MCF 10A (cell line): Measurements from ENCODE around the gene NTM. TPM values are rescaled to one million over a fixed set of nuclear protein-coding genes. Genes with fewer than 3 reads are reported as not detected.

Experiments
- BruUV-seq: library from RNA; stranded (reverse); fragments of 400-500 nt; replicated peaks from 2 replicates; lab custom pipeline; 2021; lab: Mats Ljungman, UMichigan
- CTCF ChIA-PET: fragments of 300-600 bp; sonication (Branson Sonifier 250); formaldehyde crosslinking; extraction: SDS; loops from one replicate; lab custom pipeline; 2021; ENCODE audit warnings: antibody characterized with exemption, inconsistent platforms; lab: Yijun Ruan, JAX
- POLR2A ChIA-PET: fragments of 300-600, 350-650 bp; sonication (Branson Sonifier 250); formaldehyde crosslinking; extraction: SDS; loops from one replicate; lab custom pipeline; 2020; ENCODE audit warnings: antibody characterized with exemption, inconsistent platforms; lab: Yijun Ruan, JAX
- DNase-seq: peaks from one replicate; pipeline ENCODE4 v3.0.0-alpha.2; 2018; ENCODE audit not compliant: unreplicated experiment
- H3K27ac Mint-ChIP-seq: one replicate; pipeline ENCODE4 v1.8.0; 2022; ENCODE audit warnings: mild to moderate bottlenecking, low read depth, mixed read lengths; ENCODE audit not compliant: unreplicated experiment
- H3K27me3 Mint-ChIP-seq: one replicate; pipeline ENCODE4 v1.8.0; 2022; ENCODE audit warnings: mixed read lengths; ENCODE audit not compliant: insufficient read depth, unreplicated experiment
- H3K36me3 Mint-ChIP-seq: one replicate; pipeline ENCODE4 v1.8.0; 2022; ENCODE audit warnings: mild to moderate bottlenecking, moderate library complexity, mixed read lengths; ENCODE audit not compliant: insufficient read depth, unreplicated experiment
- H3K4me1 Mint-ChIP-seq: one replicate; pipeline ENCODE4 v1.8.0; 2022; ENCODE audit warnings: mixed read lengths; ENCODE audit not compliant: insufficient read depth, unreplicated experiment
- H3K4me3 Mint-ChIP-seq: one replicate; pipeline ENCODE4 v1.8.0; 2022; ENCODE audit warnings: mild to moderate bottlenecking, moderate library complexity, mixed read lengths; ENCODE audit not compliant: unreplicated experiment
- H3K9me3 Mint-ChIP-seq: one replicate; pipeline ENCODE4 v1.8.0; 2022; ENCODE audit warnings: mixed read lengths; ENCODE audit not compliant: unreplicated experiment
- intact Hi-C: fragments of 100-400 bp; cut with micrococcal nuclease; formaldehyde crosslinking; loops from 2 replicates; pipeline ENCODE4 v1.14.1; 2022
- total RNA-seq: library from RNA; stranded (reverse); gene quantifications from 2 replicates; pipeline ENCODE4 v1.2.3, GENCODE V29; 2022
- TF ChIP-seq, protein P1 (sequence below): fragments of 200-600 bp; IDR thresholded peaks from one replicate; pipeline ENCODE4 v1.8.0; 2022; ENCODE audit warnings: antibody characterized with exemption, mild to moderate bottlenecking; ENCODE audit not compliant: unreplicated experiment

Gene NTM
- total RNA-seq, 1 experiment from 2014 or later = not detected

DNA sequence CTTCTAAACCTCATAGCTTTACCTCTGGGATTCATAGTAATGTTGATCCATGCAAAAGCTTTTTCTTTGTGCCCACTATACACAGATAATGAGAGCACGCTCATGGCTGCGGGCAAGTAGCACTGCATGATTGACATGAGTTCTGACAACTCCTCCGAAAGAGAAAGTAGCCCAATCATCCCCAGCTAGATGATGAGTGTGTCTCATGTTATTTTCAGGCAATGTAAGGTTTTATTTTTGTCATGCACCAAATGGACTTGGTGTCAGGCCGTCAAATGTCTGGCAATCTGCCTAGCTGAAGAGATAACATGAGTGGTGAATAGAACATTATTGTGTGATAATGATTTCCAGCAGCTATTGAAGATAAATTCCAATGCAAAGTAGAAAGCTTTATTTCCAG lies 662.6 kb downstream of the NTM start:
- ChIA-PET POLR2A (no interaction called here), CTCF (interaction anchor here (0.7 kb wide), 1 partner anchor 54 kb away, joined by 3 read pairs; no protein-coding TSS in a partner anchor)
- intact Hi-C loops = no loop called here
- Mint-ChIP-seq H3K4me1 (no peaks in the 10 kb centered on the region), H3K4me3 (no peak overlapping the region), H3K9me3 (peaks cover 38% of the 10 kb centered on the region), H3K27ac (no peak overlapping the region), H3K36me3 (no peaks in the 10 kb centered on the region), H3K27me3 (no peaks in the 10 kb centered on the region)
- no peak for DNase-seq
- BruUV-seq = no TSS peak
- TF ChIP-seq, protein P1, sequence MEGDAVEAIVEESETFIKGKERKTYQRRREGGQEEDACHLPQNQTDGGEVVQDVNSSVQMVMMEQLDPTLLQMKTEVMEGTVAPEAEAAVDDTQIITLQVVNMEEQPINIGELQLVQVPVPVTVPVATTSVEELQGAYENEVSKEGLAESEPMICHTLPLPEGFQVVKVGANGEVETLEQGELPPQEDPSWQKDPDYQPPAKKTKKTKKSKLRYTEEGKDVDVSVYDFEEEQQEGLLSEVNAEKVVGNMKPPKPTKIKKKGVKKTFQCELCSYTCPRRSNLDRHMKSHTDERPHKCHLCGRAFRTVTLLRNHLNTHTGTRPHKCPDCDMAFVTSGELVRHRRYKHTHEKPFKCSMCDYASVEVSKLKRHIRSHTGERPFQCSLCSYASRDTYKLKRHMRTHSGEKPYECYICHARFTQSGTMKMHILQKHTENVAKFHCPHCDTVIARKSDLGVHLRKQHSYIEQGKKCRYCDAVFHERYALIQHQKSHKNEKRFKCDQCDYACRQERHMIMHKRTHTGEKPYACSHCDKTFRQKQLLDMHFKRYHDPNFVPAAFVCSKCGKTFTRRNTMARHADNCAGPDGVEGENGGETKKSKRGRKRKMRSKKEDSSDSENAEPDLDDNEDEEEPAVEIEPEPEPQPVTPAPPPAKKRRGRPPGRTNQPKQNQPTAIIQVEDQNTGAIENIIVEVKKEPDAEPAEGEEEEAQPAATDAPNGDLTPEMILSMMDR = no peak

DNA sequence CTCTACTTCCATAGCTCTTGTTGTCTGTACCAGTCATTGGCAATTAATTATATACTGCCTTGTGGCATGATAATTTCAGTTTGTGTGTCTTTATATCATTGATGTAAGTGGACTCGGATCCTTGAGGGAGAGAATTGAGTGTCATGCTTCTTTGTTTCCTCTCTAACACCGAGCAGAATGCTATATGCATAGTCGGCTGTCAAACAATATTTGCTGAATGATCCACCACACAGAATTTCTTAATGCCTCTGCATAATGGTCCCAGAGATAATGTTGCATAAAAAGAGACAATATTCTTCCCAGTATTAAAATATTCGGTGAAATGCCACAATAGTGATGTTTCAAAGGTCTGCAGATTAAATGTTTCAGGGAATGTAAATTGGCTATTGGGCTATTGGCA lies 664.8 kb downstream of the NTM start:
- TF ChIP-seq, protein P1 = no peak
- ChIA-PET POLR2A (no interaction called here), CTCF (no interaction called here)
- no peaks in the 10 kb centered on the region for H3K4me1 Mint-ChIP-seq
- H3K36me3 Mint-ChIP-seq = no peaks in the 10 kb centered on the region
- H3K4me3 Mint-ChIP-seq = no peak overlapping the region
- DNase-seq = no peak
- H3K9me3 Mint-ChIP-seq = peaks cover 47% of the 10 kb centered on the region
- intact Hi-C loops = no loop called here
- no peak overlapping the region for H3K27ac Mint-ChIP-seq
- no TSS peak for BruUV-seq
- H3K27me3 Mint-ChIP-seq = no peaks in the 10 kb centered on the region

DNA sequence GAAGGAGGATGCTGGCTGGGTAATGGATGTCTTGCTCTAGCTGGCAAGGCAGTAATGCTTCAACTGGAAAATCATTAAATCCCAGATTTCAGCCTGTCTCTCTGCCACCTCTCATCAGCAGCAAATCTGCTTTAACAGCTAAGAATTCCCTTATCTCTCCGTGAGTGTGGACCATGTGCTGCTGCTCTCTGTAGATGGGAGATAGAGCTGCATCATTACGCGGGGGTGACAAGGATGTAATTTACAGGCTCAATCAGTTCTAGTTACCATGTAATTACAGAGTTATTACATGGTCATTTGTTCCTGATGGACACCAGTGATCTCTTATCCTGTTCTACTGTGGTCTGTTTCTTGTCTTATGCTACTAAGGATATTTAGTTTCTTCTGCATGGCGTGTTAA lies 665.4 kb downstream of the NTM start:
- Mint-ChIP-seq H3K36me3 (no peaks in the 10 kb centered on the region), H3K27ac (no peak overlapping the region), H3K9me3 (peaks cover 44% of the 10 kb centered on the region), H3K4me1 (no peaks in the 10 kb centered on the region), H3K27me3 (no peaks in the 10 kb centered on the region), H3K4me3 (no peak overlapping the region)
- no TSS peak for BruUV-seq
- ChIA-PET POLR2A (no interaction called here), CTCF (no interaction called here)
- intact Hi-C loops = no loop called here
- DNase-seq = no peak
- TF ChIP-seq, protein P1 = no peak

DNA sequence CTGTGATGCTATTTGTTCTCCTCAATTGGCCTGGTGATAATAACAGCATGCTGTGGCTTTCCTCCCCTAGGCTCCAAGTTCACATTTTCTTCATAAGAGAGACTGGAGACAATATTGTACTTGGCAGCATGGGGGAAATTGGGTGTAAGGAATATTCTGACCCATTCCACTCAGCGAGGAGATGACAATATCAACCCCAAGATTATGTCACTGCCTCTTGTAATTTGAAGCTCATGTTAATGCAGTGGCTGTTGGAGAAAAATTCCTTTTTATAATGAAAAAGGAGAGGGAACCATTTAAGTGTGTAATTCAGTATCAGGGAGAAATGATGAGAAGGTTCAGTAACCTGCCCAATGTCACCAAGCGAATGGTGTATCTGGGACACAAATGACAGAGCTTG lies 665.8 kb downstream of the NTM start:
- H3K4me1 Mint-ChIP-seq = no peaks in the 10 kb centered on the region
- TF ChIP-seq, protein P1 = no peak
- no peak overlapping the region for H3K27ac Mint-ChIP-seq
- ChIA-PET POLR2A (no interaction called here), CTCF (no interaction called here)
- no peak overlapping the region for H3K4me3 Mint-ChIP-seq
- H3K9me3 Mint-ChIP-seq = peaks cover 44% of the 10 kb centered on the region
- no peaks in the 10 kb centered on the region for H3K27me3 Mint-ChIP-seq
- no peak for DNase-seq
- no peaks in the 10 kb centered on the region for H3K36me3 Mint-ChIP-seq
- BruUV-seq = no TSS peak
- intact Hi-C loops = no loop called here
